Measurements from ENCODE around the gene ZGLP1.

GRCh38 chr19:10317045-10317856 is 7.6 kb upstream of the ZGLP1 start:
- no peak for TF ChIP-seq POLR2A (IDR thresholded peaks at IDR 0.05)
- TF ChIP-seq, protein P1, sequence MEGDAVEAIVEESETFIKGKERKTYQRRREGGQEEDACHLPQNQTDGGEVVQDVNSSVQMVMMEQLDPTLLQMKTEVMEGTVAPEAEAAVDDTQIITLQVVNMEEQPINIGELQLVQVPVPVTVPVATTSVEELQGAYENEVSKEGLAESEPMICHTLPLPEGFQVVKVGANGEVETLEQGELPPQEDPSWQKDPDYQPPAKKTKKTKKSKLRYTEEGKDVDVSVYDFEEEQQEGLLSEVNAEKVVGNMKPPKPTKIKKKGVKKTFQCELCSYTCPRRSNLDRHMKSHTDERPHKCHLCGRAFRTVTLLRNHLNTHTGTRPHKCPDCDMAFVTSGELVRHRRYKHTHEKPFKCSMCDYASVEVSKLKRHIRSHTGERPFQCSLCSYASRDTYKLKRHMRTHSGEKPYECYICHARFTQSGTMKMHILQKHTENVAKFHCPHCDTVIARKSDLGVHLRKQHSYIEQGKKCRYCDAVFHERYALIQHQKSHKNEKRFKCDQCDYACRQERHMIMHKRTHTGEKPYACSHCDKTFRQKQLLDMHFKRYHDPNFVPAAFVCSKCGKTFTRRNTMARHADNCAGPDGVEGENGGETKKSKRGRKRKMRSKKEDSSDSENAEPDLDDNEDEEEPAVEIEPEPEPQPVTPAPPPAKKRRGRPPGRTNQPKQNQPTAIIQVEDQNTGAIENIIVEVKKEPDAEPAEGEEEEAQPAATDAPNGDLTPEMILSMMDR (IDR thresholded peaks at IDR 0.05): no peak

Measured in breast epithelium (tissue), 3 donors.